Activated T-helper 2 cell treated with anti-CD3 and anti-CD28 coated beads, Interferon-gamma antibody, Interleukin-2, Interleukin-4, amounts not matched to agents 10 μg/mL and 5 μg/mL and 100 μg/mL, durations not matched to agents 14 hours and 24 hours and 36 hours (primary cell): Measurements from ENCODE around the gene PARD3B. TPM values are rescaled to one million over a fixed set of nuclear protein-coding genes. Genes with fewer than 3 reads are reported as not detected.

Source experiments
- DNase-seq: peaks from one replicate; pipeline ENCODE4 v3.0.0; 2021; ENCODE audit warnings: low spot score
- H3K27ac Mint-ChIP-seq: one replicate; pipeline ENCODE4 v1.8.0; 2021; ENCODE audit warnings: mixed read lengths
- H3K27me3 Mint-ChIP-seq: one replicate; pipeline ENCODE4 v1.8.0; 2021; ENCODE audit warnings: low read depth, mixed read lengths
- H3K36me3 Mint-ChIP-seq: one replicate; pipeline ENCODE4 v1.8.0; 2021; ENCODE audit warnings: low read depth, mixed read lengths
- H3K4me1 Mint-ChIP-seq: one replicate; pipeline ENCODE4 v1.8.0; 2021; ENCODE audit warnings: low read depth, mixed read lengths
- H3K4me3 Mint-ChIP-seq: one replicate; pipeline ENCODE4 v1.8.0; 2021; ENCODE audit warnings: low read depth, mild to moderate bottlenecking, moderate library complexity, mixed read lengths
- H3K9me3 Mint-ChIP-seq: one replicate; pipeline ENCODE4 v1.8.0; 2021; ENCODE audit warnings: mixed read lengths
- intact Hi-C: fragments of 100-400 bp; cut with micrococcal nuclease; formaldehyde crosslinking; loops from one replicate; pipeline ENCODE4 v1.15.1; 2023
- total RNA-seq: library from RNA; stranded (reverse); gene quantifications from 2 replicates; pipeline ENCODE4 v1.2.3, GENCODE V29; 2022

PARD3B gene
- total RNA-seq, 1 donor from 2014 or later: 0.39 TPM

DNA sequence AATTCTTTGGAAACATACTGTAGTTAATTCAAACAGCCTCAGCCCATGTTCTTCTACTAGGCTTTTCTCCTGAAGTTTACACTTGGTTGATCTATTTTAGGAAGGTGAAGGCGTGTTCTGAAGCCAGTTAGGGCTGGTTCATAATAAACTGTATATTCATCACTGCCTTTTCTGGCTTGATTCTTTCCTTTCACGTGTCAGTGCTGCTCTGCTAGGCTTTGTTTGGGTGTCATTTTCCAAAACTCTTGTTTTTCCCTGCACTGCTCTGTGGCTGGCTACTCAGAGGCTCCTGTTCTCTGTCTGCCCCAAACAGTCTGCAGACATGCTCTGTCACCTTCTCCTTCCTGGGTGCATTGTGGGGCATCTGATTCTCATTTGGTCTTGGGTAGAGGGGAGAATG lies 136.1 kb downstream of the PARD3B start:
- Mint-ChIP-seq H3K36me3 (no peaks in the 10 kb centered on the region), H3K4me3 (no peak overlapping the region), H3K9me3 (no peaks in the 10 kb centered on the region), H3K27me3 (peaks cover 16% of the 10 kb centered on the region), H3K4me1 (no peaks in the 10 kb centered on the region), H3K27ac (no peak overlapping the region)
- no peak for DNase-seq
- intact Hi-C loops: no loop called here

GRCh38 chr2:204683384-204683783 lies 138.1 kb downstream of the PARD3B start:
- no peaks in the 10 kb centered on the region for H3K9me3 Mint-ChIP-seq
- DNase-seq: no peak
- H3K4me3 Mint-ChIP-seq: no peak overlapping the region
- H3K27ac Mint-ChIP-seq: no peak overlapping the region
- intact Hi-C loops: no loop called here
- H3K36me3 Mint-ChIP-seq: no peaks in the 10 kb centered on the region
- H3K4me1 Mint-ChIP-seq: no peaks in the 10 kb centered on the region
- peaks cover 17% of the 10 kb centered on the region for H3K27me3 Mint-ChIP-seq

DNA sequence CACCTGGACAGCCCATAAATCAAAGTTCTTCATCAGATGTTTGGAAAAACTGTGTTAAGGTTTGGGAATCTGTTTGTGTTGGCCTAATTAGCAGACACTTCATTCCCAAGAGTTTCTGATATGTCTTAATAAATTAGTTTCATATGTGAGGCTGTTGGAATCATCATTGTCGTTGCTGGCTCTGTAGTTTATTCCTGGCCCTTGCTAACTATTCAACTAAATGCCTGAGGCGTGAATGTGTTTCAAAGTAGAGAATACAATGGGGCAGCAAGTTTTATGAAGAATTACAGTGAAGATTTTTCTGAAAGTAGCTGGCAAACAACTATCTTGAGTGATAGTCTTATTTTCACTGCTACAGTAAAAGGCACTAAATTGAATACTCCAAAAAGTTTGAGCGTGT lies 141.1 kb downstream of the PARD3B start:
- no peak for DNase-seq
- Mint-ChIP-seq H3K27ac (no peak overlapping the region), H3K9me3 (no peaks in the 10 kb centered on the region), H3K4me1 (no peaks in the 10 kb centered on the region), H3K27me3 (peaks cover 15% of the 10 kb centered on the region), H3K4me3 (no peak overlapping the region), H3K36me3 (no peaks in the 10 kb centered on the region)
- intact Hi-C loops: no loop called here

- Mint-ChIP-seq H3K4me1 (peaks cover 4% of the 10 kb centered on the region), H3K27me3 (peaks cover 12% of the 10 kb centered on the region), H3K36me3 (no peaks in the 10 kb centered on the region), H3K27ac (no peak overlapping the region), H3K4me3 (no peak overlapping the region), H3K9me3 (no peaks in the 10 kb centered on the region)
- intact Hi-C loops: no loop called here
- DNase-seq: no peak
Measured at GRCh38 chr2:204687776-204688175, 142.5 kb downstream of the PARD3B start.

GRCh38 chr2:204691911-204692510 lies 146.7 kb downstream of the PARD3B start:
- DNase-seq: no peak
- Mint-ChIP-seq H3K9me3 (no peaks in the 10 kb centered on the region), H3K27me3 (peaks cover 14% of the 10 kb centered on the region), H3K4me3 (no peak overlapping the region), H3K27ac (no peak overlapping the region), H3K36me3 (no peaks in the 10 kb centered on the region), H3K4me1 (peaks cover 10% of the 10 kb centered on the region)
- intact Hi-C loops: loop anchor here (10.0 kb wide), 1 partner anchor 367 kb away; no protein-coding TSS in a partner anchor

DNA sequence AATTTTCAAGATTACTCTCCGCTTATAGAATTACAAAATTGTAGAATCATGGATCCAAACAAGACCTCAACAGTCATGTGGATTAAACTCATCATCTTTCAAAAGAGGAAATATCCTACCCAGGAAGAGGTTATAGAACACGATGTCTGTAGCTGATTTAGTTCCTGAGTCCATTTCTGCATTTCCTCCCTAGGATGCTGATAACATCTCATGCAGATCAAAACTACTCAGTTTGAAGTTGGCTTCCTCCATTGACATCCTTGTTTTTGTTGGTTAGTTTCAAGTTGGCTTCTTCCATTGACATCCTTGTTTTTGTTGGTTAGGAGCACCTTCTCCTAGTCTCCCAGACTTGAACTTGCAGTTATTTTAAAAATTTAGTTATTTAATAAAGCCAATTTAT lies 147.5 kb downstream of the PARD3B start:
- H3K27me3 Mint-ChIP-seq: peaks cover 13% of the 10 kb centered on the region
- intact Hi-C loops: loop anchor here (10.0 kb wide), 1 partner anchor 368 kb away; no protein-coding TSS in a partner anchor
- no peak overlapping the region for H3K27ac Mint-ChIP-seq

GRCh38 chr2:204693262-204693661 lies 148.0 kb downstream of the PARD3B start:
- H3K27ac Mint-ChIP-seq: no peak overlapping the region
- peaks cover 10% of the 10 kb centered on the region for H3K4me1 Mint-ChIP-seq
- no peaks in the 10 kb centered on the region for H3K9me3 Mint-ChIP-seq
- no peak for DNase-seq
- H3K4me3 Mint-ChIP-seq: no peak overlapping the region
- intact Hi-C loops: loop anchor here (10.0 kb wide), 1 partner anchor 368 kb away; no protein-coding TSS in a partner anchor
- peaks cover 13% of the 10 kb centered on the region for H3K27me3 Mint-ChIP-seq
- no peaks in the 10 kb centered on the region for H3K36me3 Mint-ChIP-seq

More for the DNA sequence above, 147.5 kb downstream of the PARD3B start:
- Mint-ChIP-seq H3K4me3 (no peak overlapping the region), H3K4me1 (peaks cover 10% of the 10 kb centered on the region), H3K36me3 (no peaks in the 10 kb centered on the region), H3K9me3 (no peaks in the 10 kb centered on the region)
- no peak for DNase-seq

DNA sequence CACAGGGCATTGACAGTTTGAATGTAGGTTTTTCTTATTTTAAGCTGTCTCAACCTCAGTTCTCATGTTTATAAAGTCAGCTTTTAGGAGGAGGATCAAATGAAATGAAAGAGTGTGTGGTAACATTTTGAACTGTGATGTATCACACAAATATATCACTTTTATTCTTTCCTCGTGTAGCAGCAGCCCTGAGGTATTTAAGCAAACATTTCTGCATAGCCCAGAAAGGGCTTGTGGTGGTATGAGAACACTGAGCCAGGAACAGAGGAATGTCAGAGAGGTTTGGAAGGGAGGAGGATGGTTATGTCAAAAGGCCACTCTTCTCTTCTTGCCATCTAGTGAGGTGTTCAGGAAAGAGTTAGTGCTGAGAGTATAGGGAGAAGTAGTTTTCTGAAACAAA lies 150.2 kb downstream of the PARD3B start:
- Mint-ChIP-seq H3K9me3 (no peaks in the 10 kb centered on the region), H3K27me3 (peaks cover 16% of the 10 kb centered on the region), H3K27ac (no peak overlapping the region), H3K4me3 (no peak overlapping the region), H3K4me1 (peaks cover 10% of the 10 kb centered on the region), H3K36me3 (no peaks in the 10 kb centered on the region)
- intact Hi-C loops: loop anchor here (10.0 kb wide), 1 partner anchor 371 kb away; no protein-coding TSS in a partner anchor
- DNase-seq: no peak

DNA sequence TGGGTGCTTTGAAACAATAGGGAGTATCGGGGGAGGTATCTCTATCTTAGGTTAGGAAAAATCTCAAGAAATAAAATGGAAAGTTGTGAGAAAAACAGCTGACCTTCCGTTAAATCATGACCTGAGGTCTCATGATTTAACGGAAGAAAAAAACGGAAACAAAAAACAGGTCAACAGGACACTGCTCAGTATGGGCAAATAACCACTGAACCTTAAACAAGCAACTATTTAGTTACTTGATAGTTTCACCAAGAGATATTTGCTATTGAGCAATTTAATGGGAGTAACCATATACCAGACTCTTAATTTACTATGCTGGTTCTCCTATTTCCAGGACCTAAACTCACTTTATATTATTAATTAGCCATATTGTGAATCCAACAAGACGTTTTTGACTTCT lies 150.8 kb downstream of the PARD3B start:
- intact Hi-C loops: loop anchor here (10.0 kb wide), 1 partner anchor 371 kb away; no protein-coding TSS in a partner anchor
- Mint-ChIP-seq H3K27ac (no peak overlapping the region), H3K9me3 (no peaks in the 10 kb centered on the region)

GRCh38 chr2:204705243-204705932 lies 160.1 kb downstream of the PARD3B start:
- DNase-seq: no peak
- Mint-ChIP-seq H3K27me3 (peaks cover 3% of the 10 kb centered on the region), H3K4me1 (peaks cover 9% of the 10 kb centered on the region), H3K4me3 (no peak overlapping the region), H3K27ac (no peak overlapping the region), H3K36me3 (no peaks in the 10 kb centered on the region), H3K9me3 (no peaks in the 10 kb centered on the region)
- intact Hi-C loops: no loop called here

More for the DNA sequence above, 150.8 kb downstream of the PARD3B start:
- Mint-ChIP-seq H3K4me3 (no peak overlapping the region), H3K36me3 (no peaks in the 10 kb centered on the region), H3K4me1 (peaks cover 10% of the 10 kb centered on the region), H3K27me3 (peaks cover 15% of the 10 kb centered on the region)
- DNase-seq: no peak

DNA sequence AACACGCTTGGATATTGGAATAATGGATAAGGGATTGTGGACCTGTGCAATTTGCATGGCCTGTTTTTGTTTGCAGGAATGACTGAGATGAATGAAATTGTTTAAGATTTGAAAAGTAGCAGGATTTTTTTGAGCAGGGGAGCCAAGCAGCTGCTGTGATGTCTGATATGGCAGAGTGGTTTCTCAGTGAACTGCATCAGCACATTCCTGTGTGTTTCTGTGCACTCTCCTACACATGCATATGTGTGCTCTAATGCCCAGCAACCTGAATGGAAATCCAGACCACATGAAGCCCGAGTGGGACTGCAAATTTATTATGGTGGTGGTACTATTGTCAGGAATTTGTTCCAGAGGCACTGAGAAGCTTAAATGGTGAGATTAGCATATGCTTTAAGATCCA lies 161.7 kb downstream of the PARD3B start:
- Mint-ChIP-seq H3K4me1 (peaks cover 9% of the 10 kb centered on the region), H3K27me3 (peaks cover 4% of the 10 kb centered on the region), H3K4me3 (no peak overlapping the region), H3K36me3 (no peaks in the 10 kb centered on the region), H3K9me3 (no peaks in the 10 kb centered on the region), H3K27ac (no peak overlapping the region)
- DNase-seq: no peak
- intact Hi-C loops: no loop called here

DNA sequence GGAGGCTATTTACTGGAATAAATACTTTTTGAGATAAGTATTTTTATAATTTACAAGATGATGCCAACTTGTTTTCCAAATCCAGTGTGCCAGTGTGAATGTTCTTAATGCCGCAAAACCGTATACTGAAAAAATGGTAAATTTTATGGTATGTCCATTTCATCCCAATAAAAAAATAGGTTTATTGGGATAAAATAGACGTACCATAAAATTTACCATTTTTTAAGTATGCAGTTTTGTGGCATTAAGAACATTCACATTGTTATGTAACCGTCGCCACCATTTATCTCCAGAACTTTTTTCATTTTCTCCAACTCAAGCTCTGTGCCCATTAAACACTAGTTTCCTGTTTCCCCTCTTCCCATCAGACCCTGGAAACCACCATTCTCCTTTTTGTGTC lies 167.9 kb downstream of the PARD3B start:
- H3K4me1 Mint-ChIP-seq: no peaks in the 10 kb centered on the region
- intact Hi-C loops: no loop called here
- DNase-seq: no peak
- H3K36me3 Mint-ChIP-seq: no peaks in the 10 kb centered on the region
- no peak overlapping the region for H3K4me3 Mint-ChIP-seq
- peaks cover 8% of the 10 kb centered on the region for H3K27me3 Mint-ChIP-seq
- no peak overlapping the region for H3K27ac Mint-ChIP-seq
- peaks cover 4% of the 10 kb centered on the region for H3K9me3 Mint-ChIP-seq

- H3K36me3 Mint-ChIP-seq: no peaks in the 10 kb centered on the region
- H3K27me3 Mint-ChIP-seq: peaks cover 7% of the 10 kb centered on the region
- peaks cover 5% of the 10 kb centered on the region for H3K9me3 Mint-ChIP-seq
- no peak overlapping the region for H3K27ac Mint-ChIP-seq
- no peaks in the 10 kb centered on the region for H3K4me1 Mint-ChIP-seq
- no peak overlapping the region for H3K4me3 Mint-ChIP-seq
- no peak for DNase-seq
- intact Hi-C loops: no loop called here
Measured at GRCh38 chr2:204715361-204715760, 170.1 kb downstream of the PARD3B start.
